Thoracic aorta (tissue), 2 donors: Measurements from ENCODE around the gene LAMB1. TPM values are rescaled to one million over a fixed set of nuclear protein-coding genes. Genes with fewer than 3 reads are reported as not detected.

Source experiments
- ATAC-seq: fragments of 150-250 bp; one replicate; pipeline ENCODE4 v1.8.0; 2017; ENCODE audit warnings: low read depth; ENCODE audit not compliant: insufficient number of reproducible peaks, low FRiP score
- DNase-seq: peaks from one replicate; pipeline ENCODE4 v3.0.0-alpha.2; 2020; ENCODE audit warnings: low spot score
- H3K27ac ChIP-seq, 2 donors: fragments of 200-600 bp; sonication (generic); 1 replicate in 1 of 2; 2 replicates in 1 of 2; pipeline ENCODE4 v1.5.1; 2016; ENCODE audit warnings: mild to moderate bottlenecking in 2 of 2, moderate library complexity in 2 of 2
- H3K27me3 ChIP-seq: fragments of 200-600 bp; sonication (generic); replicated peaks from 2 replicates; pipeline ENCODE4 v1.6.0; 2016; ENCODE audit warnings: mild to moderate bottlenecking; ENCODE audit not compliant: insufficient read depth
- H3K36me3 ChIP-seq: fragments of 200-600 bp; sonication (generic); one replicate; pipeline ENCODE4 v1.5.1; 2016
- H3K4me1 ChIP-seq, 2 donors: fragments of 200-600 bp; sonication (generic); 1 replicate in 1 of 2; 2 replicates in 1 of 2; pipeline versions ENCODE4 v1.5.1 to v1.6.0; 2016; ENCODE audit warnings: low read depth in 2 of 2, mild to moderate bottlenecking in 1 of 2; ENCODE audit not compliant: control insufficient read depth in 1 of 2
- H3K4me3 ChIP-seq: fragments of 200-600 bp; sonication (generic); 2 replicates; pipeline ENCODE4 v1.5.1; 2016; ENCODE audit warnings: mild to moderate bottlenecking
- H3K9me3 ChIP-seq: fragments of 200-600 bp; sonication (generic); 2 replicates; pipeline ENCODE4 v1.5.1; 2016
- CTCF ChIP-seq: fragments of 200-600 bp; sonication (generic); IDR thresholded peaks from one replicate; pipeline ENCODE4 v1.5.1; 2019; ENCODE audit warnings: antibody characterized with exemption
- total RNA-seq, 2 donors: library from RNA; depleted of rRNA; stranded (reverse); fragments of >200 nt; gene quantifications; one replicate each; pipeline versions ENCODE4 v1.1.0 to v1.2.3, GENCODE V29; 2016

The LAMB1 gene
- total RNA-seq, 2 donors from 2014 or later = 144 to 296 TPM

DNA sequence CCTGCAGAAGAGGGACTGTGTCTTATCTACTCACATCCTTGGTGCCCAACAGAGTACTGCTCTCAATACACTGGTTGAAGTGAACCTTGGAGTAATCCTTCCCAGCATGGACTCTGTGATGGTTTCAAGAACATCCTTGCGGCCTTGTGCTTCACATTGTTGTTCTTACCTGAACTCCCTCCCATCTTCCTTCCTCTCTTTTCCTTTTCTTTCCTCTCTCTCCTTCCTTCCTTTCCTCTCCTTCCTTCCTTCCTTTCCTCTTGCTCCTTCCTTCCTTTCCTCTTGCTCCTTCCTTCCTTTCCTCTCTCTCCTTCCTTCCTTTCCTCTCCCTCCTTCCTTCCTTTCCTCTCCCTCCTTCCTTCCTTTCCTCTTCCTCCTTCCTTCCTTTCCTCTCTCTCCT lies 26.3 kb downstream of the LAMB1 start:
- H3K27me3 ChIP-seq = no peaks in the 10 kb centered on the region
- no peaks in the 10 kb centered on the region for H3K9me3 ChIP-seq
- peaks cover 33% of the 10 kb centered on the region for H3K36me3 ChIP-seq
- peaks cover 13 to 15% of the 10 kb centered on the region in 2 donors for H3K4me1 ChIP-seq
- H3K4me3 ChIP-seq = no peak overlapping the region
- H3K27ac ChIP-seq = no peak overlapping the region
- ATAC-seq (no peak), DNase-seq (no peak)
- TF ChIP-seq CTCF = no peak

DNA sequence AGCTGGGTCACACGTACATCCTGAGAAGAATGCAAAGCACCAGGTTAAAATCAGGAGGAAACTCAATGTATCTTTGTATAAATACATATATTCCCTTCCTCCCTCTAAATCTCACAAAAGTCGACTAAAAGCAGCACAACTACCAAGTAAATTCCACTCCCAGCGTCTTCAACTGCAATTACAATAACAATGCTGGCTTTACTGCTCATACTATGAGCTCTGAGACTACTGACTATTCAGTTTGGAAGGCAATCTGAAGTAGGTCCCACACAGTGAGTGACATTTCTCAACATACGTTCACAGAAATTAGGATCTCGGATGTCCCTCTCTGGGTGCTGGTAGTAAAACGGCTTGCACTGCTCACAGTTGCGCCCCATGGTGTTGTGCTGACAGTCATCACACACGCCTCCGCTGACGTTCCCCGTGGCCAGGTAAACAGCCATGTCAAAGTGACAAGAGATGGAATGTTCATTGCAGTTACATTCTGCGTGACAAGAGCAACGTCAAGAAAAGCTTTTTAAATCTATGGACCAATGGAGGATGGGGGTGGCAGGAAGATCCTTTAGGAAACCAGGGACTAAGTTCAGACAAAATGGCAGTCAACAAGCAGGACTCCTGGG lies 27.5 kb downstream of the LAMB1 start:
- ATAC-seq = no peak
- no peak overlapping the region for H3K27ac ChIP-seq
- H3K4me1 ChIP-seq = peaks cover 17 to 26% of the 10 kb centered on the region in 2 donors
- no peaks in the 10 kb centered on the region for H3K9me3 ChIP-seq
- H3K27me3 ChIP-seq = no peaks in the 10 kb centered on the region
- no peak overlapping the region for H3K4me3 ChIP-seq
- DNase-seq = no peak
- no peak for TF ChIP-seq CTCF
- peaks cover 33% of the 10 kb centered on the region for H3K36me3 ChIP-seq

- Histone ChIP-seq H3K27ac (peak overlapping the region in 1 of 2 donors; percentile 70), H3K27me3 (no peaks in the 10 kb centered on the region), H3K4me3 (no peak overlapping the region), H3K36me3 (peaks cover 27% of the 10 kb centered on the region), H3K4me1 (peaks cover 21 to 42% of the 10 kb centered on the region in 2 donors), H3K9me3 (peaks cover 1% of the 10 kb centered on the region)
- DNase-seq (no peak), ATAC-seq (no peak)
- TF ChIP-seq CTCF = no peak
Measured at GRCh38 chr7:107973861-107974260, 29.1 kb downstream of the LAMB1 start.

DNA sequence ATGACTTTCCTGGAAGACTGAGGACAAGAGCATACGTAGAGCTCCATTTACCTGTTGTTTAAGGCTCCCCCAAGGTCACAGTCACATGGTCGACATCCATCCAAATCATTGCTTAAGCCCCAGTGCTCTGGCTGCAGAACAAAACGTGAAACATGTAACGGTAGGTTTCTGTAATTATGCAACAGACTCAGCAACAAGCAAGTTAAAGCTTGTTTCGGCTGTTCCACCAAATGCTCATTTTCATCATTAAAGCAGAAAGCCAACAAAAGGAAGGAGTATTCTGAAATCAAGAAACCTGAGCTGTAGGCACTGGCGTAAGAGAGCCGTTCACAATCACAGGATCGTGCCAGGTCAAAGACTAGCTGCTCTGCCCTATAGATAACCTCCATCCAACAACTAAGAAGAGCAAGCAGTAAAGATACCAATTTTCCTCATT lies 30.0 kb downstream of the LAMB1 start:
- peaks cover 9% of the 10 kb centered on the region for H3K9me3 ChIP-seq
- H3K4me3 ChIP-seq = no peak overlapping the region
- no peak for ATAC-seq
- TF ChIP-seq CTCF = no peak
- peak overlapping the region; percentile 70 to 81 for H3K27ac ChIP-seq
- H3K4me1 ChIP-seq = peaks cover 21 to 43% of the 10 kb centered on the region in 2 donors
- no peaks in the 10 kb centered on the region for H3K27me3 ChIP-seq
- H3K36me3 ChIP-seq = peaks cover 27% of the 10 kb centered on the region
- no peak for DNase-seq

DNA sequence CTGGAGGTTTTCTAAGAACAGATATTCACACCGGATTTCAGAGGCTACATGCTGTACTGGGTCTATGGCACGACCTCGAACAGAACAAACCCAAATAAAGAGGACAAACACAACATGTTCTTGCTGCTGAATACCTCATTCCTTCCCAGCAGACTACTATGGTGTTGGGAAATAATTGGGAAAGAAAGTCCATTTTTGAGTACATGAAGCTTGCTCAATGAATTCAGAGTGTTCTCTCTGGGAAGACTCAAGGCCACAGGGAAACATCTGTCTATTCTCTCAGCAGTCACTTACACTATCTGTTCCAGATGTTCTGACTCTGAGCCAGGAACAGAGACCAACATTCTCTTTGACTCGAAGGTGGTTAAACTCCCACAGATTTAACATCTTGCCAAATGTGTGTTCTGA lies 30.9 kb downstream of the LAMB1 start:
- Histone ChIP-seq H3K27me3 (no peaks in the 10 kb centered on the region), H3K4me1 (peaks cover 21 to 46% of the 10 kb centered on the region in 2 donors), H3K9me3 (peaks cover 9% of the 10 kb centered on the region), H3K27ac (peak overlapping the region; percentile 70 to 81), H3K36me3 (peaks cover 21% of the 10 kb centered on the region), H3K4me3 (no peak overlapping the region)
- DNase-seq (no peak), ATAC-seq (peak; percentile 64)
- TF ChIP-seq CTCF = no peak
